GM19467 (cell line): ENCODE results near the gene C19orf67.

ENCODE experiments used
- ATAC-seq: cut with Tn5 transposase; IDR thresholded peaks from one replicate; pipeline ENCODE4 v1.9.1; 2021; ENCODE audit warnings: mild to moderate bottlenecking, moderate library complexity; ENCODE audit not compliant: unreplicated experiment

Gene C19orf67

DNA sequence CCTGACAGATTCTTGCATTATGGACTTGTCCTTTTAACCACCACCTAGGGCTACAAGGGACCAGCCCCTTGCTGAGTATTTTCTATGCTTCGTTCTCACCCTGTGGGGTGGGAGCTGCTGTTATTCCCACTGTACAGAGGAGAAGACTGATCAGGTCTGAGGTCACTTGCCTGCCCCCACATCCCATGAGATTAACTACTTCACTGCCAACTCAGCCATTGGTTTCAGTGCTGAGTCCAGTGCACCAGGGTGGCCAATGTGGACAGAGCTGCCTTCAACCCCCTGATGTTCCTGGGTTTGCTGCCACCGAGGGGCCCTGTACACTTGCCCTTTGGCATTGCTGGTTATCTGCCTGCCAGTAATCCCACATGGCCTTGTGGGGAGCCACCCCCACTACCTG, 25.1 kb upstream of the C19orf67 start:
- ATAC-seq = no peak

DNA sequence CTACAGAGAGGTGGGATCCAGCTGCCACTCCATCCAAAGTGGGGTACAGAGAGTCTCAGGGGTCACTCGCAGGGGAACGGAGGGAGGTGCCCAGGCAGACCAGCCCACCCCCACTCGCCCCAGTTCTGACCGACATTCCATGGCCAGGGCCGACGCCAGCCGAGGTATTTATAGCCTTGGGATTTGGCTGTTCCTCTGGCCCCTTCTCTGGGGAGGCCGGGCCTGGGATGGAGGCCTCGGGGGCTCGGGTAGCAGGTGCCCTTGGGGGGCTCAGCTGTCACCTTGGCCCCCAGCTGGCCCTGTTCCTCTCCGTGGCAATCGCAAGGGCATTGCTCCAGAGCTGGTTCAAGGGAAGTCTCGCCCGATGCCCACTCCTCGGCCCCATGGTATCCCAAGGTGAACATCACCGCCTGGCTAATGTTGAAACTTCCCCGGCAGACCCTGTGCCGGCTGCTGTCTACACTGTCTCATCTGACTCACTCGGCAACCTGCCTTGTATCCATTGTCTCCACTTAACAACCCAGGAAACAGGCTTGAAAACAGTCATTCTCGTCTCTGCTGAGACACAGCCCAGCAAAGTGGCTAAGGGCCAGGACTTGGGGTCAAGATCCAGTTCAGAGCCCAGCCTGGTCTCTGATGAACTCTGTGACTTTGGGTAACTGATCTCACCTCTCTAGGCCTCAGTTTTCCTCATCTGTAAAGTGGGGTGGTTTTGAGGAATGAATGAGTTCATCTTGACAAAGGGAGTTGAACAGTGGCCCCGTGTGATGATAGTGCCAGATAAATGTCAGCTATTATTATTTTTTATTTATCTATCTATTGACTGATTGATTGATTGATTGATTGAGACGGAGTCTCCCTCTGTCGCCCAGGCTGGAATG, 22.2 kb upstream of the C19orf67 start:
- ATAC-seq = no peak

DNA sequence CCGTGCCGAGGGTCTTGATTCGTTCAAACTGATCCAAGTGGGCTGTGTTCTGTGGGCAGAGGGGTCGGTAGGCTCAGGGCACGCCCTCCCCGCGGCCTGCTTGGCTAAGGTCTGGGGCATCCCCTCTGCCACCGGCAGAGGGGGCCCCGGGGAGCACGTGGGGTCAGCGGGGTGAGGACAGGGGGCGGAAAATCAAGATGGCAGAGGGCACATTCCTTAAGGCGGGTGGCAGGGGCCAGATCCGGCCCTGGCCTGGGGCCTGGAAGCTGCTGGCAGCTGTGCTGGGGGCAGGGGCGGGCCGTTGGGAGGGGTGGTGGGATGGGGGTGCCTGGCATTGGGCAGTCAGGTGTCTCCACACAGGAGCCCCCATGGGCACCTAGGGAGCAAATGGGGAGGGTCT, 21.3 kb upstream of the C19orf67 start:
- no peak for ATAC-seq

DNA sequence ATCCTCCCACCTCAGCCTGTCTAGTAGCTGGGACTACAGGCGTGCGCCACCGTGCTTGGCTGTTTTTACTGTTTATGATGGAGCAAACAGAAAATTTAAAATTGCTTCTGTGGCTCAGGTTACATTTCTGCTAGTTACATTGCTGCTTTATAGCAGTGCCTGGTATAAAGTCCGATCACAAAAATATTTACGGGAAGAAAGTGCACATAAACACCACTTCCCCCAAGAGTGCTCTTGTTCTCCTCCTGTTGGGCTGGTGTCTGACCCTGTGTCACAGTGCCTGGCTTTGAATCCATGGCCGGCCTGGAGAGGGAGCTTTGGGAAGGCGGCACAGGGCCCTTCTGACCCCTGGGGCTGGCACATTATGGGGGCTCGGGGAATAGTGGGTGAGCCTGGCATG, 20.1 kb upstream of the C19orf67 start:
- no peak for ATAC-seq

DNA sequence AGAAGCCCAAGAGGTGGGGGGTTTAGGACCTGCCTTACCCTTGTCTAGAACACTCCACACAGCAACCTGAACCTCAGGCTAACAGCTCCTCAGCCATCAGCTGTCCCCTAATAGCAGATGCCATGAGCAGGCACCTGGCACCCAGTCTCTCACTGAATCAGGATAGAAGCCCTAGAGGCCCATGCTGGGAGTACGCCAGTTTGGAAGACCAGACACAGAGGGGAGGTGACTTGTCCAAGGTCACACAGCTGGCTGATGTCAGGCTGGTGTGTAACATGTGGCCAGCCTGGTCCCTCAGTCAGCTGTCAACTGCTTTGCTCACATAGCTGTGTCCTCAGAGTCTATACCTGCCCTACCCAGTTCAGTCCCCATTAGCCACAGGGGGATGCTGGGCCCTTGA, 17.7 kb upstream of the C19orf67 start:
- ATAC-seq = no peak

DNA sequence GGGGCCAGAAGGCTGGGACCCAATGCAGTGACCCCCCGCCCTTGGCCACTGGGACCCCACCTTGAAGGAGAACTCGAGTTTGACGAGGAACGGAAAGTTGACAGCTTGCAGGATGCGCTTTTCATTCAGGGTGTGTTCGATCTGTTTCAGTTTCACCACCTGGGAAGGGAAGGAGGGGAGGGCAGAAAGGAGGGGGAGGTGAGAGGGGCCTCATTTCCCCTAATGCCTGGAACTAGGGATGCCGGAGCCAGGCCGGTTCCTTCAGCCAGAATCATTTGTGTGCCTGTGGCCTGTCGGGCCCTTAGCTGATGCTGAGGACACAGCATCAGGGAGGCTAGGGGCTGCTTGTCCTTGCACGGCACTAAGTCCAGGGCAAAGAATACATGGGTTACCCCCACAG, 17.2 kb upstream of the C19orf67 start:
- no peak for ATAC-seq

DNA sequence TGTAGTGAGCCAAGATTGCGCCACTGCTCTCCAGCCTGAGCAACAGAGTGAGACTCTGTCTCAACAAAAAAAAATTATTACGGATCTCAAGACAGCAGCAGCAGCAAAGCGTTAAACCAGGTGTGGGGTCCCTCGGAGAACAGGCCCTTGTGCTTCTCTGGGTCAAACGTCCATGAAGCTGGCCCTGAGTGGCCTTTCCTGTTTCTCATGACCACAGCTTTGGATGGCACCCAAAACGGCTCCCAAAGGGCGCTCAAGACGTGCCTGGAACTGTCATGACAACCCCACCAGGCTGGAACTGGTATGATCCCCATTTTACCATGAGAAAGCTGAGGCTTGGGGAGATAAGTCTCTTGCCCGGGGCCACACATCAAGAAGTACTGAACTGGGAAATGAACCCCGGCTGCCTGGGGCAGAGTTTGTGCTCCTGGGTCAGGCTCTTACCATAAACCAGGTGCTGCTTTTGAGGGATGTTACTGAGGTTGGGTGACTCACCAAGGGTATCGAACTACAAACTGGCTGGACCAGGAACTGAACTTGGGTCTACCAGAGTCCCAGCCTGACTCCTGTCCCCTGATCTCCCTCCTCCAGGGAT, 16.6 kb upstream of the C19orf67 start:
- ATAC-seq = no peak

DNA sequence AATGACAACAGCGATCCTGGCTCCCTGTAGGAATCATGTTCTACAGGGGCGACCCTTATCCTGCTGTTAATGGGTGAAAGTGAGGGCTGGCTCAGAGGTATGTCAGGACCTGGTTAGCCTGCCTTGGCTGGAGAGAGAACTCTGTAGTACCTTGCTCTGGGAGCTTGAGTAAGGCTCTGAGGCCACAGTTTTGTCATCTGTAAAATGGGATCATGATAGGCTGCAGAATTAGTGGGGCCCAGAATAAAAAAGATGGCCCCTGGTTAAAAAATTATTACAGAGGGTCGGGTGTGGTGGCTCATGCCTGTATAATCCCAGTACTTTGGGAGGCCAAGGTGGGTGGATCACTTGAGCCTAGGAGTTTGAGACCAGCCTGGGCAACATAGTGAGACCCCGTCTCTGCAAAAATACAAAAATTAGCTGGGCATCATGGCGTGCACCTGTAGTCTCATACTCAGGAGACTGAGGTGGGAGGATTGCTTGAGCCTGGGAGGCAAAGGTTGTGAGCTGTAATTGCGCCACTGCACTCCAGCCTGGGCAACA, 15.5 kb upstream of the C19orf67 start:
- ATAC-seq = no peak

DNA sequence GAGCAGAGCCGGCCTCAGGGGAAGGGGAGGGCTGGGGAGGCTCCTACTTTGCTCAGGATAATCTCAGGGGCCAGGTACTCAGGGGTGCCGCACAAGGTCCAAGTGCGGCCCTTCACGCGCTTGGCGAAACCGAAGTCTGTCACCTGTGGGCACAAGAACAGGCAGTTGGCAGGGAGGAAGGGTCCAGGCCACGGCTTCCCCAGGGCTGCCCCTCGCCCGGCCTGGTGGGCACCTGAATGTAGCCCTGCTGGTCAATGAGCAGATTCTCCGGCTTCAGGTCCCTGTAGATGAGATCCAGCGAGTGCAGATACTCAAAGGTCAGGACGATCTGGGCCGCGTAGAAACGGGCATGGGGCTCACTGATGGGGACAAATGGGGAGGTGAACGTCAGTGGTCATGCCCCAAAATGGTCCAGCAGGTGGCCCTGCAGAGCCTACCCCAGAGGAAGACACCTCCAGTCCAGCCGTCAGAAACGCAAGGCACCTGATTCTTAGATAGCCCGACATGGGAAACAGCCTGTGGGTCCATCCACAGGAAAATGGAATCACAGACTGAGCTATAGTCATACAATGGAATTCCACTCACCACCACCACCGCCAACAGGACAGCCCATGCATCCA, 12.1 kb upstream of the C19orf67 start:
- ATAC-seq = no peak

DNA sequence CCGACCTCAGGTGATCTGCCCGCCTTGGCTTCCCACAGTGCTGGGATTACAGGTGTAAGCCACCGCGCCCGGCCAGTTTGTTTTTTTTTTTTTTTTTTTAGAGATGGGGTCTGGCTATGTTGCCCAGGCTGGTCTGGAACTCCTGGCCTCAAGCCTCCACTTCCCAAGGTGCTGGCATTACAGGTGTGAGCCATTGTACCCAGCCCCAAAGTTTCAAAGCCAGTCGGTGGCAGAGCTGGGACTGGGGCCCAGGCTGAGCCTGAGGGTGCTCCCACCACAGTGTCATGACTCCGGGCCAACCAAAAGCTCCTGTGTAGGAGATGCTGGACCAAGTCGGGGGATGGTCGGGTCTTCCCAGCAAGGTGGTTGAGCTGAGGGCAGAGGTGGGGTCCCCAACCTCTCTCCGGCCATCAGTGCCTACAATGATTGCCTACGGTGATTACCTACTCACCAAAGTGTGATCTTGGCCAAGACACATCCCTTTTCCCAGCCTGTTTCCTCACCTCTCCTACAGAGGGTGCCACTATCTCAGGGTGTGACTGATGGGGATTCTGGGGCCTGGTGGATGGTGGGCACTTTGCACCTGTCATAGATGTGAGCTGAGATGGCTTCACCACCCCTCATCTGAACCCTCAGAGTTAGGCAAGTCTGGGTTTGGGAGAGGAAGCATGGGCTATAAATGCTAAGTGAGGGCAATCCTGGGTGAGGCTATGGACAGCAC, 10.8 kb upstream of the C19orf67 start:
- ATAC-seq = no peak

DNA sequence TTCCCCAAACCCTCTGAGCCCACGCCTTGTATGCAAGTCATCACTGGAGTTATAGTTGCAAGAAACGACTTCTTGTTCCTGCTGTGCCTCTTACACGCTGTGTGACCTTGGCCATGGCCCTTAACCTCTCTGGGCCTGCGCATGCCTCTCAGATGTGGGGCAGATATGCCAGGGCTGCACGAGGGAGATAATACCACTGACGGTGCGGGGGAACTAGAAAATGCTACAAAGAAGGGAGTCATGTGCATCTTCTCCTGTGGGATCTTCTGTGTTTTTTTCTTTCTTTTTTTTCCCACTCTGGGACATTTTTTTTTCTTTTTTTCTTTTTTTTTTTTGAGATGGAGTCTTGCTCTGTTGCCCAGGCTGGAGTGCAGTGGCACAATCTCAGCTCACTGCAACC, 9.3 kb upstream of the C19orf67 start:
- no peak for ATAC-seq

DNA sequence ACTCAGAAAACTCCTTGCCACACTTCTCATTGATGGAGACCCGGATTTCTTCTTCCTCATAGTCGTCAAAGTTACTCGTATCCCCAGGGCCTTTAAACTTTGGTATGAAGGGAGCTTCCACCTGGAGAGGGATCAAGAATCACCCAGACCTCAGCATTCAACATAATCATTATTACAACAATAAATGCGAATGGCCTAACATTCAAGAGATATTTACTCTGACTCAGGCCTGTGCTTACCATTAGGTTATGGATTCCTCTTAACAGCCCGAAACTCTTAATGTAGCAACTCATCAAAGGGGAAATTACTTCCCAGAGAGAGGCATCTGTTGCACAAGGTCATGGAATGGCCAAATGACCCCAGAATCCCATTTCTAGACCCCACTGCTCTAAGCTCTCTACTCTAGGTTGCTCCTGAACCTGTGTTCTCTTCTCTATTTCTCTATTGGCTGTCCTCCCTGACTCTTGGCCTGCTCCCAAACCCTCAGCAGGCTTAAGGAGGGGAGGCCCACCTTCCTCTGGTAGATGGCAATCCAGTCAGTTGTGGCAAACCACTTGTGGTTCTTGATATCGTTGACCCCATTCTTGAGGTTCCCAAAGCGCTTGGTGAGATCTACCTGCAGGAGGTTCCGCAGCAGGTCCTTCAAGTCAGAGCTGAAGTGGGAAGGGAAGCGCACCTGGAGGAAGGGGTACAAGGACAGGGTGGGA, 7.7 kb upstream of the C19orf67 start:
- no peak for ATAC-seq

DNA sequence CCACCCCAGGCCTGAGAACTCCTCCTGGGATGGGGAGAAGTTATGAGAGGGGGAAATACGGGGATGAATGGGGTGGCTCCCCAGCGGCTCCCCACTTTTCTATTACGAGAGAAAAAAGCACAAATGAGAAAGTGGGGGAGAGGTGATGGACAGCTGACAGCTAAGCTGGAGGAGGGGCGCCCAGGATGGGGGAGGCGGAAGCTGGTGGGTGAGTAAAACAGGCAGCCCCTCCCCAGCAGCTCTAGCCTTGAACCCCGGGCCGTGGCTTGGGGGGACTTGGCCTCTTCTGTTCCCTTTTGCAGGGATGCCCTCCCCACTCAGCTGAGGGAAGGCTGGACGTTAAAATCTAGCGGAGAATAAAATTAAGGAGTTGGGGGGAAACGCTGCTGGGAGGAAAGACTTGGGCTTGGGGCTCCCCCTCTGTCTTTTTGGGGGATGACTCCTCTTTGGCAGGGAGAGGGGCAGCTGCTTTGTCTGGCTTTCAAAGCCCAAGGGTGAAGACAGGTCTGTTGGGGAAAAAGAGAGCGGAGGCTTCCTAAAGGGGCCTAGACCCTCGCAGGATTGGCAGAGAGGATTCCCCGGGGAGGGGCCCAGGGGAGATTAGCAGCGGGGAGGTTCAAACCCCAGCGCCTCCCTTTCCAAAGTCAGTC, 6.4 kb upstream of the C19orf67 start:
- ATAC-seq = no peak

DNA sequence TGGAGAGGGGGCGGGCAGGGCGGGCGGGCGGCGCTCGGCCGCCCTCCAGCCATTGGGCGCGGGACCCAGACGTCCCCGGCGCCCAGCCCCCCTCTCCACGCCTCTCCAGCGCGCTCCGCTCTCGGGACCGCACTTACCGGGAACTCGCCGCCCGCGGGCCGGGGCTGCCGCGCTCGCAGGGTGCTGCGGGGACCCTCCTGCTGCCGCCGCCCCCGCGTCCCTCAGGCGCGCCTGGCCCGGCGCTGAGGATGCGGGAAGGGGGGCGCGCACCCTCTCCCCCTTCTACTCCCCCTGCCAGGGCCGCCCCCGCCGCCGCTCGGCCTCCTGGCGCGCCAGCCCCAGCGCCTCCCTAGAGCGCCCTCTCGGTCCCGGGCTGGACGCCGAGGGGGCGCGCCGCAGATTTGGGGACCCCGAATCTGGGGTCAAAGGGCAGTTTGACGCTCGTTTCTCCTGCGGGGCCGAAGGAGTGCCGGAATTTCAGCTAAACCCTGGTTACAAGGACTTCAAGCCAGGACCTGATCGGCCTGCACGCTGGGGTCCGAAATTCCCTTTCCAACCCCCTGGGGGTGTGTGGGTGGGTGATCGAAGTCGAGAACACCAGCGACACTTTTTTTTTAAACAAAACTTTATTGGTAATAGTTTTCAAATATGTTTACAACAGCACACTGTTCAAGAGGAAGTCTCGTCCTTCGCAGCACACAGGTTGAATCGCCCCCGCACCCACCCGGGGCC, 5.7 kb upstream of the C19orf67 start:
- peak; percentile 41 for ATAC-seq

DNA sequence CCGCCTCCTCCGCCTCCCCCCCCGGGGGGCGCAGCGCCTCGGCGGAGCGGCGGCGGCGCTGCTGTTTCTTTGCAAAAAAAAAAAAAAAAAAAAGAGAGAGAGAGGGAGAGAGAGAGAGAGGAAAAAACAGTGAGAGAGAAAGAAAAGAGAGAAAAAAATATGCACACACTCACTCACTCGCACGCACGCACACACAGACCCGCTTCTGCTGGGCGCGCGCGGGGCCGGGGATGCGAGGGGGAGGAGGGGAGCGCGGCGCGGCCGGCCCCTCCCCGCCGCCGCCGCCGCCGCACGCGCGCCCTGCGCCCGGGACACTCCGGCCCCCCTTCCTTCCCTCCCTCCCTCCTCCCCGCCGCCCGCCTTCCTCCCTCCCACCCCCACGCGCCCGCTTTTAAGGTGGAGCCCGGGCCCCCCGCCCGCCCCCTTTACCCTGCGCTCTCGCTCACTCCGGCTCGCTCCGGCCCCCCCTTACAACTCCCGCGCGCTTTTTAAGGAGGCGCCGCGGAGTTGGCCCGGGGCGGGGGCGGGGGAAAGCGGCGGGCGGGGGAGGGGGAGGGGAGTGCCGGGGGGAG, 5.0 kb upstream of the C19orf67 start, which contains the start of gene SAMD1:
Gene SAMD1, minus strand, starts transcription at position 243 of the 572 bp plus-strand sequence.
- ATAC-seq = peak; percentile 23

DNA sequence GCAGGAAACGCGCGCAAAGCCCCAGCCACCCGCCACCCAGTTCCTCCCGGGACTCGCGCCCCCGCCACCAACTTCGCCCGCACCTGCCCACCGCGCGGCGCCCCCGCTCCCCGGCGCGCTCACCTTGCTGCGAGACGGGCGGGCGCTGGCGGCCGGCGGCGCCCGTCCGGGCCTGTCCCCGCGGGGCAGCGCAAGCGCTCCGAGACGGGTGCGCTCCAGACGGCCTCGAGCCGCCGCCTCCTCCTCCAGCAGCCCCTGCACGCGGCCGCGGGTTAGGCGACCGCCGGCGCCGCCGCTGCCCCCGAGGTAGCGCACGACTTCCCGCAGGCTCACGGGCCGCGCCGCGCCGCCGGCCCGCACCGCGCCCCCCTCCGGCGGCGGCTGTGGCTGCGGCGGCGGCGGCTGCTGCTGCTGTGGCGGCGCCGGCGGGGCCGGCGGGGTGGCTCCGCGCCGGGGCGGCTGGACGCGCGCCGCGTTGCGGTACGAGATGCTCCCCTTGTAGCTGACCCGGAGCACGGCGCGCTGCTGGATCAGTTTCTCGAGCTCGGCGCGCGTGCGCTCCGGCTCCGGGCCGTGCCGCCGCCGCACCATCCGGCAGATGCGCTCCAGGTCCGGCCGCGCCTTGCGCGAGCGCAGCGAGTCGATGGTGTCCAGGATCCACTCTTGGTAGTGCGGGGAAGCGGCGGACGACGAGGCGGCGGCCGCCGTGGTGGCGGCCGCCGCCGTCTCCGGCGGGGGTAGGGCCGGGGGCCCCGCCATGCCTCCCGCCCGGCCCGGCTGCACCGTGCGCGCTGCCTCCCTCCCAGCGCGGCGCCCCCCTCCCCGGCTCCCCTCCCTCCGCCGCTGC, 4.3 kb upstream of the C19orf67 start:
- no peak for ATAC-seq

DNA sequence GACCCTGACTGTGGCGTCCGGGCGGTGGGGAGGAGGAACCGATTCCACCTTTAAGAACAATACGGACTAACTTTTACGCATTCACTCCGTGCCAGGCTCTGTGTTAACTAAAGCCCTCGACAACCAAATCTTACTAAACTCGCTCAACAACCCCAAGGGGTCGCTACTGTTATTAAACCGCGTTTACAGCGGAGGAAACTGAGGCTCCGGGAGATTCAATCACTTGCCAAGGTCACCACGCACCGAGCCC, 3.8 kb upstream of the C19orf67 start:
- no peak for ATAC-seq

DNA sequence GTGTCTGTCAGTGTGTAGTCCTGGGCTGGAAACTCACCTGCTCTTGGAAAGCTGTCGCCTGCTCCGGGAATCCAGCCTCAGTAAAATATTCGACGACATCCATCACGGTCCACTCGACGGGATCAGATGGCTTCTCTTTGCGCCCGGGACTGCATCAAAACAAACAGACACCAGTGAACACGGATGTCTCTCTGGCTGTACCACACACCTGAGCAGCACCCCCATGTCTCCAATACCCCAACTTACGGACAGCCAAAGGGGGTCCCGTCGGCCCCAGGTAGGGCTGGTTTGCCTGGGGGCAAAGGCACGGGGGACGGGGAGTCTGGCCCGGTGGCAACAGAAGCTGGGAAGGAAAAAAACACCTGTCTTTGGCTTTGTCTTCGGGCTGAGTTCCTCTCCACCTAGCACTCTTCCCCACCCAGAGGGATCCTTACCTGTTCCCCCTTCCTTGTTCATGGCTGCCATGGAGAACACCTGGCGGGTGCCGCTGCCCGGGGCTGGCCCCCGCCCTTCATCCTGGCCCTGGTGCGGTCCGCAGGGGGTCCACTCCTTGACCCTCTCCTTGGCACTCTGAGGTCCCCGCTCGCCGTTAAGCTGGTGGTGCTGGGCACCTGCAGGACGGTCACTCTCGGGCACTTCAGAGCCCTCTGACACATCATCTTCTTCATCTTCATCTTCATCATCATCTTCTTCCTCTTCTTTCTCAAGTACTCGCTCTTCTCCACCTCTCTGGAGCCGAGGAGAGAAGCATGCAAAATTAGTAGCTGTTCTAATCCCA, 3.2 kb upstream of the C19orf67 start:
- no peak for ATAC-seq
